Activated CD8-positive, alpha-beta memory T cell treated with anti-CD3 and anti-CD28 coated beads, Interleukin-2, amount 50 U/mL, for 24 hours (primary cell): ENCODE measurements around the gene KAT2B.
"Not testable (repeated sequence)": the region's sequence is repeated elsewhere in the genome, so short reads cannot be mapped to it uniquely, and the experiment has no call there.

Source experiments
- DNase-seq: peaks from one replicate; pipeline ENCODE4 v3.0.0-alpha.2; 2020; ENCODE audit errors: extremely low read depth

Gene KAT2B

GRCh38 chr3:20041197-20041780 lies 1.0 kb downstream of the KAT2B start:
- no peak for DNase-seq

DNA sequence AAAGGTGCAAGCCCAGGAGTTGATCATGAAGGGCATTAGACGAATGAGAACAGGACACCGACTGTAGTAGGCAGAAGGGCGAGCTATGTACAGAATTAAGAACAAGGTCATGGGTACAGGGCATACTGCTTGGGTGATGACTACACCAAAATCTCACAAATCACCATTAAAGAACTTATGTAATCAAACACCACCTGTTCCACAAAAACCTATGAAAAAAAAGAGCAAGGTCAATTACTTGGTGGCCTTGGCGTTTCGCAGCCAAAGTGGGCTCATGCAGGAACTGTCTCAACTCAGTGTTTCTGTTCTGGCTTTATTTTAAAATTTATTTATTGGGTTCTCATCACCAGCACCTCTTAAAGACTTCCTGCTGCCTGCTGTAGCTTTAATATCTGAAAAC lies 2.1 kb downstream of the KAT2B start:
- no peak for DNase-seq

GRCh38 chr3:20043396-20043795 lies 3.1 kb downstream of the KAT2B start:
- DNase-seq: no peak

- no peak for DNase-seq
Measured at GRCh38 chr3:20043825-20044224, 3.6 kb downstream of the KAT2B start.

GRCh38 chr3:20045141-20045540 lies 4.9 kb downstream of the KAT2B start:
- not testable (repeated sequence) for DNase-seq

DNA sequence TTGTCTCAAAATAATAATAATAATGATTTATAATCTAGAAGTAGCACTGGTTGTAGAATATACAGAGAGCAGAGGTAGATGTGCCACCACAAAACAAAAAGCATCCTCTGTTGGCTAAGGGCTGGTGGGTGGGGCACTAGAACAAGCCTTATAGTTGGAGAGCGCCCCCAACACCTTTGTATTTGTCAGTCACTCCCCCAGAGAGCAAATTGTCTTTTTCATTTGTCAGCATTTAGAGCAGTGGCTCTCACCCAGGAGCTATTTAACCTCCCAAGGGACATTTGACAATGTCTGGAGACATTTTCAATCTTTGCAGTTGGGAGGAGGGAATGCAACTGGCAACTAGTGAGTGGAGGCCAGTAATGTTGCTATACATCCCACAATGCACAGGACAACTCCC lies 6.3 kb downstream of the KAT2B start:
- DNase-seq: no peak

DNA sequence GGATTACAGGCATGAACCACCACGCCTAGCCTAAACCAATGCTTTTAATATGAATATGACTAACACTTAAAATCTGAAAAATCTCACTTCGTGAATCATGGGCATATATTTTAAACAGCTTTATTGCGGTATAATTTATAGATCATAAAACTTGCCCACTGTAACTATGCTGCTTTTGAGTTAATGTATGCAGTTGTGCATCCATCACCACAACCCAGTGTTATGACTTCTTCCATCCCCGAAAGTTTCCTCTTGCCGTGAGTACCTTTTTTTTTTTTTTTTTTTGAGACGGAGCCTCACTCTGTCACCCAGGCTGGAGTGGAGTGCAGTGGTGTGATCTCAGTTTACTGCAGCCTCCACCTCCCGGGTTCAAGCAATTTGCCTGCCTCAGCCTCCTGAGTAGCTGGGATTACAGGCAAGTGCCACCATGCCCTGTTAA lies 7.1 kb downstream of the KAT2B start:
- DNase-seq: no peak

DNA sequence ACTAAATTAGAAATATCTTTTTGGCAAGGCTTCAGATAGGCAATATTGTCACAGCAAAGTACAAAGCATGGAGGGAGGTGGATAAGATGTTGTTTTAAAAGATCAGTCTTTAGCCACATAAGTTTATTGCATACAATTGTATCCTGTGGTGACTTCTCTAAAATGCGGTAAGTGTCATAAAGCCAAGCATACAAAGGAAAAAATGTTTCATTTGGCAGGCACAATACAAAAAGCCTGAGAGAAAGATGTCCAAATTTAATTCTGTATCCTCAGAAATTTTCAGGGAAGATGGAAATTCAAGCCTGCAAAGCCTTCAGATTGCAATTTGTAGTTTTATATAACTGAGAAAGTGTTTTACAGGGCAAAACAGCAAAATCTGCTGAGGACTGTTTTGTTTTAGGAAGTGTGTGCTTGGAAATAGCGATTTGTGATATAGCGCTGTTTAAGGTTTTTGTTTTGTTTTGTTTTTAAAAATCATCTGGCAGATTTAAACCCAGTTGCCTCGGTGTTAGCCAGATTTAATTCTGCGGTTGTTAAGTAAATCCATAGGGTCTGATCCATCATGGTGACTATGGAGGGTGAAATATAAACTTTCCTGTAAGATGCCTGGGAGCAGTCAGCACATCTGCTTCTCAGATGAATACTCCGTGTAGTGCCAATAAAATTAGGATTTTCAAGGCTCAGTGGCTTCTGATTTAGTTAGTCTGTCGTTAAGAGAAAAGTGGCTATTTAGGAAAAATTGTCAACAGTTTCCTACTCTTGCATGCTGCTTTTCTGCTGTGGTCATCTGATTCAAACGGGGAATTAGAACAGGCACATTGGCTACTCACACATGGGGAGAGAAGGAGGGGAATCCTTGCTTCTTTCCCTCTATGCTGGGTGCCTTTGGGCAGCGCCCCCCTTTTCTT lies 8.0 kb downstream of the KAT2B start:
- no peak for DNase-seq

DNA sequence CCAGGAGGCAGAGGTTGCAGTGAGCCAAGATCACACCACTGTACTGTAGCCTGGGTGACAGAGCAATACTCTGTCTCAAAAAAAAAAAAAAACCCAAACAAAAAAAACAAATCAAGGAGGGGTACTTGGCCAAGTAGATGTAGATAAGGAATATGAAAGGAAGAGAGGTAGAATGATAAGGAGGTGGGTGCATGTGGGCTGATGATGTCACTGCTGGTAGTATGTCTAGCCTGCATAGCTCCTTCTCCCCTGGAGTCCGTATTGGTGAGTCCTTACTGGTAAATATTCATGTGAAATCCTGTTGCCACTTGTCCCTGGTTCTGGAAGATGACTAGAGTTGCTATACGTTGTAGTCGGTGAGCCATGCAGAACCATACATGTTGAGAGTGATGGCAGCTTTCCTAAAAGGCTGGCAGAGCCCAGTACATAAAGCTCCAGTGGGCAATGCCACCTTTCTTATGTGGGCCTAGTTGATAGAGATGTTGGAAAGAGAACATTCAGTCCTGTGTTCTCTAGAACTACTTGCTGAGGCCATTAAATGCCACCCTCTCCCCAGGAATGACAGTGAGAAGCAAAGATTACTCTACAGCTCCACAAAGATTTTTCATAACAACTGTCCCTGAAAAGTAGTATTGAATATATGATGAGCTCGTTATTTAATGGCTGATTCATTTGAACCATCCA lies 11.0 kb downstream of the KAT2B start:
- DNase-seq: no peak

DNA sequence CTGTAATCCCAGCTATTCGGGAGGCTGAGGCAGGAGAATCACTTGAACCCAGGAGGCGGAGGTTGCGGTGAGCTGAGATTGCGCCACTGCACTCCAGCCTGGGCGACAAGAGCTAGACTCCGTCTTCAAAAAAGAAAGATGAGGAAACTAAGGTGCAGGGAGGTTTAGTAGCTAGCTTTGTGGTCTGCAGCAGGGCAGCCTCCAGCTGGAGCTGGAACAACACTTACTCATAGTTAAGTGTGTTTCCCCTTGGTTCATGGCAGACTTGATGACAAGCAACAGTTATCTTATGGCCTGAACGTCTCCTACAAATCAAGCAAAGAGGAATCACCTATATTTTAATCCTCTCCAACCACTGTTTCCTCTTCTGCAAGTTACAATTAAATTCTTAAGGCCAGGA lies 12.6 kb downstream of the KAT2B start:
- no peak for DNase-seq

GRCh38 chr3:20054549-20054987 lies 14.3 kb downstream of the KAT2B start:
- no peak for DNase-seq

DNA sequence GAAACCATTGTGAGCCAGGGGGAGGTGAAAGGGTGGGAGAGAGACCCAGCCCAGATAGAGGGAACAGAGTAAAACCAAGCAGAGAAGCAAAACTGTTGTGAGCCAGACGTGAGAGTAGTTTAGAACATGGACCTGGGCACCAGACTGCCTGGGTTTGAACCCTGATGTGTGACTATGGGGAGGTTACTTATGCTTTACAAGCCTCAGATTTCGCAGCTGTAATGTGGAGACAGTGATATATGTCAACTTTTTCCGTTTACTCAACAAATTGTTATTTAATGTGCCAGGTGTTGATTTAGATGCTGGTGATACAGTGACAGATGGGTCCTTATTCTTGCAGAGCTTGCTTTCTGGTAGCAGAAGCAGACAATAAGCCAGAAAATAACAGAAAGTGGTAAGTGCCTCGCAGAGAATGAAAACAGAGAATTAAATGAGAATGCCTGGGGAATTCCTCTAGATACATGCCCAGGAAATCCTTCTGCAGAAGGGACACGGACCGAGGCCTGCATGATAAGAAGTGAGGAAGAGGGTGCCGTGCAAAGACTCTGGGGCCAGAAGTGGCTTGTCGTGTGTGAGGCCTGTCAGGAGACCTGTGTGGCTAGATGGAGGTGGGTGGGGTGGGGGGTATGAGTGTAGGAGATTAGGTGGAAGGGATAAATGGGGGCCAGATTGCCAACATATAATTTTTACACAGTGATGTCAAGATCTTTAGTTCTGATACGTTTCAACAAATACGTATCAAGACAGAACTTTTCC lies 15.0 kb downstream of the KAT2B start:
- no peak for DNase-seq

GRCh38 chr3:20055842-20056241 lies 15.6 kb downstream of the KAT2B start:
- DNase-seq: no peak

DNA sequence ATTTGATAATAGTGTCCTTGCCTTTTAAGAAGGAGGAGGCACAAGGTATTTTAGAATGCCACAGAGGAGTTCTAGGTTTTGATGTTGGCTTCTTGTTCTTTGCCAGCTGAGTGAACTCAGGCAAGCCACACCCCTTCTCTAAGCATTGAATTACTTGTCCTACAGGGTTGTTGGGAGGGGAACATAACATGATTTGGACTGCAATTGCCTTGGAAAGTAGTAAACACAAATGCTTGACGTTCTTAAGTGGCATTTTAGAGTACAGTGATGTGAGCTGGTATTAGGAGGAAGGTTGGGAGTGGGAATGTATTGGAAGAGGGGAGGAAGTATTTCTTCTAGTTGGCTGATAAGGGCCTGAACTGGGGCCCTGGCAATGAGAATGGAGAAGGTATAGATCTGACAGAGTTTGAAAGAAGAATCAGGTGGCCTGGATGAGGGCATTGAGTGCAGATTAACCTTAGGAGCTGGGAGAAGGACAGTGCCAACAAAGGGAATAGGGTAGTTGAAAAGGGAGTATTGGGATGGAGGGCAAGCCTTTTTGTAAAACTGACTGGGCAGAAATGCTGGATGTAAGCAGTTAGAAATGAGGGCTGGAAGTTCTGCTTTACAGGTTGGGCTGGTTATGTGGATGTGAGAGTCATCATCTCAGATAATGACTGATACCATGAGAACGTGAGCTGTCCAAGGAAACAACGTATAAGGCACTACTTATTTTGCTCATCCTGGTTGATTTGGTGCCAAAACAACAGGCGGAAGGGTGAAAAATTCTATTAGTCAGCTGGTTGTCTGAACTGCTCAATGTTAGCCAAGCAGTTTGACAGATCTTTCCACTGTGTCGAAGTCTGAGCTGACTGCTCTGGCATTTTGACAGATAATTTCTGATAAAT lies 16.7 kb downstream of the KAT2B start:
- no peak for DNase-seq

GRCh38 chr3:20057612-20058180 lies 17.4 kb downstream of the KAT2B start:
- no peak for DNase-seq

DNA sequence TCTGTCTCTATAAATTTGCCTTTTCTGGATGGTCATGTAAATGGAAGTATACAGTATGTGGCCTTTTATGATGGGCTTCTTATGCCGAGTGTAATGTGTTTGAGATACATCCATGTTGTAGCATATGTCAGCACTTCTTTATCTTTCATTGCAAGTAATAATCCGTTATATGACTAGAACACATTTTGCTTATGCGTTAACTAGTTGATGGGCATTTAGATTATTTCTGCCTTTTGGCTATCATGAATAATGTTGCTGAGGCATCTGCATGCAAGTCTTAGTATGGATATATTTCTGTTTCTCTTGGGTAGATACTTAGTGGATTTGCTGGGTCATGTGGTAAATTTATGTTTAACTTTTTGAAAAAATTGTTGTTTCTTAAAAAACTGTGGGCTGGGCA lies 19.7 kb downstream of the KAT2B start:
- no peak for DNase-seq

DNA sequence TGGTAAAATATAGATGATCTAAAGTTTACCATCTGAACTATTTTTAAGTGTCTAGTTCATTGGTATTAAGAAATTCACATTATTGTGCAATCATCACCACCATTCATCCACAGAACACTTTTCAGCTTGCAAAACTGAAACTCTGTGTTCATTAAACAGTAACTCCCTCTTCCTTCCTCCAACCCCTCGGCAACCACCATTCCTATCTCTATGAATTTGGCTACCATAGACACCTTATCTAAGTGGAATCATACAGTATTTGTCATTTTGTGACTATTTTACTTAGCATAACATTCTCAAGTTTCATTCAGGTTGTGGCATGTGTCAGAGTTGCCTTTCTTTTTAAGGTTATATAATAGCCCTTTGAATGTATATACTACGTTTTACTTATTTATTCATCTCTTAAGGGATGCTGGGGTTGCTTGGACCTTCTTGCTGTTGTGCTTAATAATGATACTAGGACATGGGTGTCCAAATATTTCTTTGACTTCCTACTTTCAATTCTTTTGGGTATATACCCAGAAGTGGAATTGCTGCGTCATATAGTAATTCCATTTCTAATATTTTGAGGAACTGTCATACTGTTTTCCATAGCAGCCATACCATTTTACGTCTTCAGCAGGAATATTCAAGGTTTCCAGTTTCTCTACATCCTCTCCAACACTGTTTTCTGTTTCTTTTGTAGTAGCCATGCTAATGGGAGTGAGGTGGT lies 20.9 kb downstream of the KAT2B start:
- no peak for DNase-seq

GRCh38 chr3:20062996-20063395 lies 22.8 kb downstream of the KAT2B start:
- DNase-seq: no peak

DNA sequence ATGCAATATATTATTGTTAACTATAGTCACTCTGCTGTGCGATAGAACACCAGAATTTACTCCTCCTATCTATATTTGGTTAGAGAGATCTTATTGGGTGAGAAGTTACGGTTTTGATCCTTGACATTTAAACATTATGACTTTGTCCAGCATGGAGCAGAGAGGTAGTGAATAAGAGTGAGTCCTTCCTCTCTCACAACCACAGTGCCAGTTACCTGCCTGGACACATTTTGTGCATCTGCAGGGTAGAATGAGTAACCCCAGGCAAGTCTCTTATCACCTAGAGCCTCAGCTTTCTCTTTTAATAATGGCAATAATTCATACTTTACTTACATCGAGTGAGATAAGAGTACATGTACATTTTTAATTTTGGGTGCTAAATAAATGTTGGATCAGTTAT lies 24.1 kb downstream of the KAT2B start:
- no peak for DNase-seq
